MCF 10A (cell line): ENCODE results near the gene KBTBD2. TPM values are rescaled to one million over a fixed set of nuclear protein-coding genes. Genes with fewer than 3 reads are reported as not detected.
"Not testable (repeated sequence)": the region's sequence is repeated elsewhere in the genome, so short reads cannot be mapped to it uniquely, and the experiment has no call there.

Experiments used
- BruUV-seq: library from RNA; stranded (reverse); fragments of 400-500 nt; replicated peaks from 2 replicates; lab custom pipeline; 2021; lab: Mats Ljungman, UMichigan
- CTCF ChIA-PET: fragments of 300-600 bp; sonication (Branson Sonifier 250); formaldehyde crosslinking; extraction: SDS; loops from one replicate; lab custom pipeline; 2021; ENCODE audit warnings: antibody characterized with exemption, inconsistent platforms; lab: Yijun Ruan, JAX
- POLR2A ChIA-PET: fragments of 300-600, 350-650 bp; sonication (Branson Sonifier 250); formaldehyde crosslinking; extraction: SDS; loops from one replicate; lab custom pipeline; 2020; ENCODE audit warnings: antibody characterized with exemption, inconsistent platforms; lab: Yijun Ruan, JAX
- DNase-seq: peaks from one replicate; pipeline ENCODE4 v3.0.0-alpha.2; 2018; ENCODE audit not compliant: unreplicated experiment
- H3K27ac Mint-ChIP-seq: one replicate; pipeline ENCODE4 v1.8.0; 2022; ENCODE audit warnings: mild to moderate bottlenecking, low read depth, mixed read lengths; ENCODE audit not compliant: unreplicated experiment
- H3K27me3 Mint-ChIP-seq: one replicate; pipeline ENCODE4 v1.8.0; 2022; ENCODE audit warnings: mixed read lengths; ENCODE audit not compliant: insufficient read depth, unreplicated experiment
- H3K36me3 Mint-ChIP-seq: one replicate; pipeline ENCODE4 v1.8.0; 2022; ENCODE audit warnings: mild to moderate bottlenecking, moderate library complexity, mixed read lengths; ENCODE audit not compliant: insufficient read depth, unreplicated experiment
- H3K4me1 Mint-ChIP-seq: one replicate; pipeline ENCODE4 v1.8.0; 2022; ENCODE audit warnings: mixed read lengths; ENCODE audit not compliant: insufficient read depth, unreplicated experiment
- H3K4me3 Mint-ChIP-seq: one replicate; pipeline ENCODE4 v1.8.0; 2022; ENCODE audit warnings: mild to moderate bottlenecking, moderate library complexity, mixed read lengths; ENCODE audit not compliant: unreplicated experiment
- H3K9me3 Mint-ChIP-seq: one replicate; pipeline ENCODE4 v1.8.0; 2022; ENCODE audit warnings: mixed read lengths; ENCODE audit not compliant: unreplicated experiment
- intact Hi-C: fragments of 100-400 bp; cut with micrococcal nuclease; formaldehyde crosslinking; loops from 2 replicates; pipeline ENCODE4 v1.14.1; 2022
- total RNA-seq: library from RNA; stranded (reverse); gene quantifications from 2 replicates; pipeline ENCODE4 v1.2.3, GENCODE V29; 2022
- TF ChIP-seq, protein P1 (sequence below): fragments of 200-600 bp; IDR thresholded peaks from one replicate; pipeline ENCODE4 v1.8.0; 2022; ENCODE audit warnings: antibody characterized with exemption, mild to moderate bottlenecking; ENCODE audit not compliant: unreplicated experiment

Gene KBTBD2
- total RNA-seq, 1 experiment from 2014 or later: 27.2 TPM

GRCh38 chr7:32868116-32868515, 23.4 kb downstream of the KBTBD2 start:
- no peak overlapping the region for H3K27ac Mint-ChIP-seq
- no peak for DNase-seq
- H3K4me1 Mint-ChIP-seq: peaks cover 7% of the 10 kb centered on the region
- POLR2A ChIA-PET: interaction anchor here (1.0 kb wide), 1 partner anchor 12 kb away, joined by 3 read pairs; no protein-coding TSS in a partner anchor
- no TSS peak for BruUV-seq
- intact Hi-C loops: no loop called here
- TF ChIP-seq, protein P1, sequence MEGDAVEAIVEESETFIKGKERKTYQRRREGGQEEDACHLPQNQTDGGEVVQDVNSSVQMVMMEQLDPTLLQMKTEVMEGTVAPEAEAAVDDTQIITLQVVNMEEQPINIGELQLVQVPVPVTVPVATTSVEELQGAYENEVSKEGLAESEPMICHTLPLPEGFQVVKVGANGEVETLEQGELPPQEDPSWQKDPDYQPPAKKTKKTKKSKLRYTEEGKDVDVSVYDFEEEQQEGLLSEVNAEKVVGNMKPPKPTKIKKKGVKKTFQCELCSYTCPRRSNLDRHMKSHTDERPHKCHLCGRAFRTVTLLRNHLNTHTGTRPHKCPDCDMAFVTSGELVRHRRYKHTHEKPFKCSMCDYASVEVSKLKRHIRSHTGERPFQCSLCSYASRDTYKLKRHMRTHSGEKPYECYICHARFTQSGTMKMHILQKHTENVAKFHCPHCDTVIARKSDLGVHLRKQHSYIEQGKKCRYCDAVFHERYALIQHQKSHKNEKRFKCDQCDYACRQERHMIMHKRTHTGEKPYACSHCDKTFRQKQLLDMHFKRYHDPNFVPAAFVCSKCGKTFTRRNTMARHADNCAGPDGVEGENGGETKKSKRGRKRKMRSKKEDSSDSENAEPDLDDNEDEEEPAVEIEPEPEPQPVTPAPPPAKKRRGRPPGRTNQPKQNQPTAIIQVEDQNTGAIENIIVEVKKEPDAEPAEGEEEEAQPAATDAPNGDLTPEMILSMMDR: no peak
- CTCF ChIA-PET: interaction anchor here (0.9 kb wide), 1 partner anchor 239 kb away, joined by 3 read pairs; no protein-coding TSS in a partner anchor
- no peaks in the 10 kb centered on the region for H3K27me3 Mint-ChIP-seq
- H3K9me3 Mint-ChIP-seq: no peaks in the 10 kb centered on the region
- peaks cover 28% of the 10 kb centered on the region for H3K36me3 Mint-ChIP-seq
- H3K4me3 Mint-ChIP-seq: no peak overlapping the region

DNA sequence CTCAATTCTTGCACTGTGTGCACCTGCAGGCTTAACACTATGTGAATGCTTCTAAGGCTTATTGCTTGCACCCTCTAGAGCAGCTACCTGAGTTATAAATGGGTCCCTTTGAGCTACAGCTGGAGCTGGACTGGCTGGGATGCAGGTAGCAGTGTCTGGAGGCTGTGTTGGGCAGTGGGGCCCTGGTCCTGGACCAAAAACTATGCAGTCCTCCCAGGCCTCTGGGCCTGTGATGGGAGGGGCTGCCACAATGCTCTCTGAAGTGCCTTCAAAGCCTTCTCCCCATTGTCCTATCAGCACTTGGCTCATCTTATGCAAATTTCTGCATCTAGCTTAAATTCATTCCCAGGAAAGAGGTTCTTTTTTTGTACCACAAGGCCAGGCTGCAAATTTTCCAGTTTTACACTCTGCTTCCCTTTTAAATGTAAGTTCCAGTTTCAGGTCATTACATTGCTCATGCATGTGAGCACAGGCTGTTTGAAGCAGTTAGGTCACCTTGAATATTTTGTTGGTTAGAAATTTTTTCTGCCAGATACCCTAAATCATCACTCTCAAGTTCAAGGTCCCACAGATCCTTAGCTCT, 26.0 kb downstream of the KBTBD2 start:
- no peak for DNase-seq
- no peaks in the 10 kb centered on the region for H3K9me3 Mint-ChIP-seq
- H3K27me3 Mint-ChIP-seq: no peaks in the 10 kb centered on the region
- POLR2A ChIA-PET: no interaction called here
- CTCF ChIA-PET: interaction anchor here (0.8 kb wide), 1 partner anchor 99 kb away, joined by 3 read pairs; no protein-coding TSS in a partner anchor
- H3K4me1 Mint-ChIP-seq: peaks cover 12% of the 10 kb centered on the region
- no peak overlapping the region for H3K27ac Mint-ChIP-seq
- TF ChIP-seq, protein P1: no peak
- no TSS peak for BruUV-seq
- no peak overlapping the region for H3K4me3 Mint-ChIP-seq
- peaks cover 15% of the 10 kb centered on the region for H3K36me3 Mint-ChIP-seq
- intact Hi-C loops: no loop called here

DNA sequence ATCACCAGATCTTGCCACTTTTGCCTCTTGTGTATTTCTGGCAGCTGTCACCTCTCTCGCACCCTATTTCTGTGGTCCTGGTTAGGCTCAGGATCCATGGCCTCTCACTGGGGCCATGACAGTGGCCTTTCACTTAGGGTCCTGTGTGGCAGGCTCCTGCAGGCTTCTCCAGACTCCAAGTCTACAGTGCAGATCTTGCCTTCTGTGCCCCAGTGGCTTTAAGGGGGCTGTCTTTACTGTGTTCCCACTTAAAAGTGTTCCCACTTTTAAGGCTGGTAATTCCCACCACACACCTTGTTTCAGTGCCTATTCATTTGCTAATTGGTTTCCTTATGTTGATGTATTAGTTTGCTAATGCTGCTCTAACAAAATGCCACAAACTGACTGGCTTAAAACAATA, 27.7 kb downstream of the KBTBD2 start:
- H3K27me3 Mint-ChIP-seq, H3K4me3 Mint-ChIP-seq, DNase-seq, intact Hi-C loops, H3K27ac Mint-ChIP-seq, CTCF ChIA-PET, POLR2A ChIA-PET, H3K9me3 Mint-ChIP-seq, H3K36me3 Mint-ChIP-seq, BruUV-seq: not testable (repeated sequence)
- H3K4me1 Mint-ChIP-seq: peaks cover 12% of the 10 kb centered on the region

DNA sequence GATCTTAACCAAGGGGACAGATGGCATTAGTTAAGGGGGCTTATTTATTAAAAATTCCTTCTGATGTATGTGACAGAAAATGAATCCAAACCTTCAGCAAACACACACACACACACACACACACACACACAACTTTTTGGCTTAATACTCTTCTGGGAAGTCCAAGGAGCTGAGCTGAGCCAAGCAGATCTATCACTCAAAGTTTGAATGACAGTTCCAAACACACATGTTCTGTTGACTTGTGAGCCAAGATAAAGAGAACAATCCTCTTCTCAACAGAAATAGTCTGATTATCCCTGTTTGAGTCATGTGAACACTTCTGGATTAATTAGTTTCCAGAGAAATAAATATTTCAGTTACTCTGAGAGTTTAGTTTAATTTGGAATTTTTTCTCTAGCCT, 31.5 kb downstream of the KBTBD2 start:
- H3K4me1 Mint-ChIP-seq: peaks cover 12% of the 10 kb centered on the region
- no peaks in the 10 kb centered on the region for H3K36me3 Mint-ChIP-seq
- BruUV-seq: no TSS peak
- TF ChIP-seq, protein P1: no peak
- no peaks in the 10 kb centered on the region for H3K27me3 Mint-ChIP-seq
- ChIA-PET POLR2A (no interaction called here), CTCF (interaction anchor here (0.6 kb wide), 1 partner anchor 21 kb away, joined by 4 read pairs; no protein-coding TSS in a partner anchor)
- no peak for DNase-seq
- no peaks in the 10 kb centered on the region for H3K9me3 Mint-ChIP-seq
- no peak overlapping the region for H3K27ac Mint-ChIP-seq
- H3K4me3 Mint-ChIP-seq: no peak overlapping the region
- intact Hi-C loops: no loop called here
